Gastroesophageal sphincter (tissue), 4 donors: ENCODE measurements around the gene LIN7C. TPM values are rescaled to one million over a fixed set of nuclear protein-coding genes. Genes with fewer than 3 reads are reported as not detected.

ENCODE experiments used
- ATAC-seq: fragments of 150-250 bp; one replicate; pipeline ENCODE4 v1.9.1; 2016; ENCODE audit warnings: mild to moderate bottlenecking, moderate library complexity
- H3K27ac ChIP-seq, 4 donors: fragments of 200-600 bp; sonication (generic) in 3 of 4; 1 replicate in 3 of 4; 2 replicates in 1 of 4; pipeline ENCODE4 v1.5.1; 2016 to 2019
- H3K27me3 ChIP-seq: fragments of 200-600 bp; sonication (generic); one replicate; pipeline ENCODE4 v1.5.1; 2019
- H3K36me3 ChIP-seq, 2 donors: fragments of 200-600 bp; sonication (generic); one replicate each; pipeline ENCODE4 v1.5.1; 2019; ENCODE audit warnings: control low read depth in 1 of 2
- H3K4me1 ChIP-seq, 3 donors: fragments of 200-600 bp; sonication (generic); 1 replicate in 2 of 3; 2 replicates in 1 of 3; pipeline ENCODE4 v1.5.1; 2016 to 2019; ENCODE audit warnings: control low read depth in 2 of 3
- H3K4me3 ChIP-seq, 2 donors: fragments of 200-600 bp; sonication (generic); one replicate each; pipeline ENCODE4 v1.5.1; 2019; ENCODE audit warnings: mild to moderate bottlenecking in 1 of 2, moderate library complexity in 1 of 2
- H3K9me3 ChIP-seq, 3 donors: fragments of 200-600 bp; sonication (generic); one replicate each; pipeline ENCODE4 v1.5.1; 2017 to 2019; ENCODE audit warnings: control low read depth in 2 of 3
- CTCF ChIP-seq, 4 experiments: fragments of 200-600 bp in 2 of 4; fragments of 450-650 bp in 2 of 4; sonication (generic) in 1 of 4; IDR thresholded peaks; one replicate each; pipeline ENCODE4 v1.5.1; 2017 to 2019; ENCODE audit warnings: antibody characterized with exemption in 4 of 4, mild to moderate bottlenecking in 2 of 4, moderate library complexity in 2 of 4
- EP300 ChIP-seq: sonication (generic); formaldehyde crosslinking; IDR thresholded peaks from one replicate; pipeline ENCODE4 v1.6.1; 2017; ENCODE audit warnings: antibody characterized with exemption, mild to moderate bottlenecking
- POLR2A ChIP-seq, 2 donors: fragments of 450-650 bp; IDR thresholded peaks; one replicate each; pipeline ENCODE4 v1.6.1; 2017; ENCODE audit warnings: antibody characterized with exemption in 2 of 2, mild to moderate bottlenecking in 2 of 2, moderate library complexity in 1 of 2
- POLR2AphosphoS5 ChIP-seq: sonication (generic); formaldehyde crosslinking; IDR thresholded peaks from one replicate; pipeline ENCODE4 v1.6.1; 2017; ENCODE audit warnings: antibody characterized with exemption
- WGBS, 2 donors: methylation state at CpG; one replicate each; pipeline ENCODE4 v1.1.5; 2018; ENCODE audit warnings: low coverage in 1 of 2; 5-methylcytosine and 5-hydroxymethylcytosine counted together
- total RNA-seq, 4 donors: library from RNA; depleted of rRNA; stranded (reverse); fragments of >200 nt; gene quantifications; one replicate each; pipeline ENCODE4 v1.1.0, GENCODE V29; 2016

LIN7C gene
- total RNA-seq, 4 donors from 2014 or later = 37.6 to 56.2 (median 51.1) TPM

DNA sequence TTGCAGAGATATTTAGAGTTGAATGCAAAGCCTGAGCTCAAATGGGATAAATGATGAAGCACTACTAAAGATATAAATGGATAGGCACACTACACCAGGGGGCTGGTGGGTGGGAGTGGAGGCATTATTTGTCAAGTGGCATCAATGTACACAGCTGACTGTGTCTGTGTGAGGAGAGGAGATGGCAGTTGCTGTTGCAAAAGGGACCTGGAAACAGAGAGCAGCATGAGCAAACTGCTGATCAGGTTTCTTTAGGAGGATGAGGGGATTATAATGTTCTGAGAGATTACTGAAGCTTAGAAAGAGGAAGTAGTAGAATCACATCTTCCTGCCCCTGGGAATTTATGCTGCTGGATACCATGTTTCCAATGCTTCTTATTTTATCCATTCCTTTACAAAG lies 39.4 kb upstream of the LIN7C start:
- Histone ChIP-seq H3K27me3 (no peaks in the 10 kb centered on the region), H3K4me3 (no peak overlapping the region), H3K27ac (no peak overlapping the region), H3K36me3 (peaks cover 0 to 10% of the 10 kb centered on the region in 2 donors), H3K4me1 (no peaks in the 10 kb centered on the region), H3K9me3 (no peaks in the 10 kb centered on the region)
- no peak for TF ChIP-seq POLR2AphosphoS5
- TF ChIP-seq CTCF (IDR thresholded peaks at IDR 0.05) = no peak
- no peak for TF ChIP-seq POLR2A (IDR thresholded peaks at IDR 0.05)
- no peak for TF ChIP-seq EP300
- ATAC-seq = no peak

GRCh38 chr11:27545035-27545434 lies 38.5 kb upstream of the LIN7C start:
- Histone ChIP-seq H3K4me3 (no peak overlapping the region), H3K27ac (no peak overlapping the region), H3K4me1 (no peaks in the 10 kb centered on the region), H3K9me3 (no peaks in the 10 kb centered on the region), H3K36me3 (peaks cover 0 to 10% of the 10 kb centered on the region in 2 donors), H3K27me3 (no peaks in the 10 kb centered on the region)
- no CpG with 5 or more reads among the region's 3 CpGs for WGBS, 2 donors
- no peak for ATAC-seq
- TF ChIP-seq CTCF (IDR thresholded peaks at IDR 0.05) (no peak), POLR2A (IDR thresholded peaks at IDR 0.05) (no peak), POLR2AphosphoS5 (no peak), EP300 (no peak)

DNA sequence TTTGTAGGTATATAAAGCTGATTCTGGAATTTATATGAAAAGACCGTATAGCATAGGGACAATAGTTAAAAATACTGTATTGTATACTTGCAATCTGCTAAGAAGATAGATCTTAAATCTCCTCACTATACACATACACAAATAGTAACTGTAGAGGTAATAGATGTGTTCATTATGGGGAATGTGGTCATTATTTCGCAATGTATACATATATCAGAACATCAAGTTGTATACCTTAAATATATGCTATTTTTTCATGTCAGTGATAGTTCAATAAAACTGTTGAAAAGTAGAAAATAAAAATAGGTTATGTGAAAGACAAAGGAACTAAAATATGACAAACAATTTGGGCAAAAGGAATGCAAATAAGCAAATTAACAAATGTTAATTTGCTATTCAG lies 35.2 kb upstream of the LIN7C start:
- Histone ChIP-seq H3K27ac (no peak overlapping the region), H3K4me1 (no peaks in the 10 kb centered on the region), H3K9me3 (no peaks in the 10 kb centered on the region), H3K27me3 (no peaks in the 10 kb centered on the region), H3K36me3 (peaks cover 0 to 10% of the 10 kb centered on the region in 2 donors), H3K4me3 (no peak overlapping the region)
- ATAC-seq = no peak
- WGBS, 2 donors = 82 to 100% methylated on average over 2 of the region's 2 CpGs
- no peak for TF ChIP-seq POLR2A (IDR thresholded peaks at IDR 0.05)

DNA sequence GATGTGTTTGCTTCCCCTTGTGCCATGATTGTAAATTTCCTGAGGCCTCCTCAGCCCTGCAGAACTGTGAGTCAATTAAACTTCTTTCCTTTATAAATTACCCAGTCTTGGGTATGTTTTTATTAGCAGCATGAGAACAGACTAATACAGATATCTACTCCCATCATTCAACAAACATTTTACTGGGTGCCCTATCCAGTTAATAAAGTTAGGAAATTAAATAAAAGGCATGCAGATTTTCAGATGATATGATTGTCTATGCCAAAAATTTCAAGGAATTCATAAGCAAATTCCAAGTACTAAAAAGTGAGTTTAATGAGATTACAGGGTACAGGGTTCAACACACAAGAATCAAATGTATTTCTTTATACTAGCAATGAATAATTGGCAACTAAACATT lies 33.5 kb upstream of the LIN7C start:
- no peak for ATAC-seq
- no peaks in the 10 kb centered on the region for H3K9me3 ChIP-seq
- TF ChIP-seq POLR2AphosphoS5 (no peak), EP300 (no peak), POLR2A (IDR thresholded peaks at IDR 0.05) (no peak), CTCF (IDR thresholded peaks at IDR 0.05) (no peak)
- no peak overlapping the region for H3K27ac ChIP-seq
- no peaks in the 10 kb centered on the region for H3K27me3 ChIP-seq
- H3K36me3 ChIP-seq = peaks cover 0 to 10% of the 10 kb centered on the region in 2 donors
- H3K4me1 ChIP-seq = no peaks in the 10 kb centered on the region
- H3K4me3 ChIP-seq = no peak overlapping the region

GRCh38 chr11:27535103-27535502 lies 28.5 kb upstream of the LIN7C start:
- H3K4me3 ChIP-seq = no peak overlapping the region
- H3K27me3 ChIP-seq = no peaks in the 10 kb centered on the region
- ATAC-seq = no peak
- H3K36me3 ChIP-seq = no peaks in the 10 kb centered on the region
- no peak for TF ChIP-seq CTCF (IDR thresholded peaks at IDR 0.05)
- H3K9me3 ChIP-seq = no peaks in the 10 kb centered on the region
- H3K27ac ChIP-seq = no peak overlapping the region
- 86 to 100% methylated on average over 1 to 2 of the region's 2 CpGs for WGBS, 2 donors
- H3K4me1 ChIP-seq = no peaks in the 10 kb centered on the region
